Testis (tissue), 3 donors: ENCODE data around the gene CP. TPM values are rescaled to one million over a fixed set of nuclear protein-coding genes. Genes with fewer than 3 reads are reported as not detected.

Experiments used
- DNase-seq: peaks from one replicate; pipeline ENCODE4 v3.0.0-alpha.2; 2019
- H3K27ac ChIP-seq, 2 donors: fragments of 200-600 bp; sonication (generic); one replicate each; pipeline ENCODE4 v1.5.1; 2019
- H3K27me3 ChIP-seq: fragments of 200-600 bp; sonication (generic); one replicate; pipeline ENCODE4 v1.5.1; 2019
- H3K36me3 ChIP-seq: fragments of 200-600 bp; sonication (generic); one replicate; pipeline ENCODE4 v1.5.1; 2017; ENCODE audit warnings: low read depth; ENCODE audit errors: missing control alignments
- H3K4me1 ChIP-seq: fragments of 200-600 bp; sonication (generic); one replicate; pipeline ENCODE4 v1.5.1; 2019
- H3K4me3 ChIP-seq, 2 donors: fragments of 200-600 bp; sonication (generic); one replicate each; pipeline ENCODE4 v1.5.1; 2017 to 2019
- H3K9me3 ChIP-seq: fragments of 200-600 bp; sonication (generic); one replicate; pipeline ENCODE4 v1.5.1; 2017
- CTCF ChIP-seq, 3 experiments: fragments of 450-650 bp in 2 of 3; fragments of 200-600 bp in 1 of 3; sonication (generic) in 1 of 3; IDR thresholded peaks; one replicate each; pipeline ENCODE4 v1.5.1; 2016 to 2019; ENCODE audit warnings: antibody characterized with exemption in 3 of 3, mild to moderate bottlenecking in 2 of 3, moderate library complexity in 1 of 3
- POLR2A ChIP-seq: fragments of 450-650 bp; IDR thresholded peaks from one replicate; pipeline ENCODE4 v1.6.1; 2017; ENCODE audit warnings: antibody characterized with exemption, mild to moderate bottlenecking, moderate library complexity
- WGBS, 2 donors: methylation state at CpG; one replicate each; pipeline ENCODE4 v1.1.5; 2018; 5-methylcytosine and 5-hydroxymethylcytosine counted together
- intact Hi-C: fragments of 100-400 bp; cut with DNase I; formaldehyde crosslinking; loops from one replicate; pipeline ENCODE4 v1.15.1; 2023; ENCODE audit warnings: low total_unique reads
- polyA plus RNA-seq: library from polyadenylated mRNA; stranded (reverse); fragments of 350-450 nt; fragmentation: Illumina TruSeq; extraction: RNeasy Lipid Tissue Mini Kit (QIAGEN cat#74804); gene quantifications from one replicate; pipeline ENCODE4 v1.2.3, GENCODE V29; 2014; ENCODE audit warnings: low read depth, low replicate concordance; ENCODE audit not compliant: insufficient read depth
- total RNA-seq, 2 donors: library from RNA; depleted of rRNA; stranded (reverse); fragments of >200 nt; gene quantifications; one replicate each; pipeline ENCODE4 v1.2.3, GENCODE V29; 2016

The CP gene
- total and polyA plus RNA-seq, 3 donors from 2014 or later, result 6.1 to 13.8 (median 10.3) TPM

DNA sequence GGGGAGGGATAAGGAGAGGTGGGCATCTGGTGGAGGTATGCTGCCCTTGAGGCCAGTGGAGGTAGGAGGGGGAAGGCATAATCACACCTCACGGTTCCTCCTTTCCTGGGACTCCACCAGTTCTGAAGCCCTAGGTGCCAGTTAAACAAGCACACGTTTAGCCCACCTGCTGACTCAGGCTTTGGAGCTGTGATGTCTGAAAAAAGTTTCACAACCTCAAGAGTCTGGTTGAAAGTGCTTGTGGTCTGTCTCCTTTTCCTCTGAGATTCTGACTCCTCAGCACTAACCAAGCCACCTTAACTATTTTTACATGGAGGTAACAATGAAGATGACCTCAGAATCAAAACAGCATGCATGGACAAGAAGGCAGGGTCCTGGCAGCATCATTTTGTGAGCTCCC, 69.2 kb downstream of the CP start:
- Histone ChIP-seq H3K27ac (no peak overlapping the region), H3K36me3 (no peaks in the 10 kb centered on the region), H3K27me3 (no peaks in the 10 kb centered on the region), H3K4me3 (no peak overlapping the region), H3K4me1 (peaks cover 3% of the 10 kb centered on the region), H3K9me3 (no peaks in the 10 kb centered on the region)
- intact Hi-C loops, result no loop called here
- 78 to 85% methylated on average over 2 of the region's 2 CpGs for WGBS, 2 donors
- TF ChIP-seq POLR2A (no peak), CTCF (IDR thresholded peaks at IDR 0.05) (no peak)
- no peak for DNase-seq

DNA sequence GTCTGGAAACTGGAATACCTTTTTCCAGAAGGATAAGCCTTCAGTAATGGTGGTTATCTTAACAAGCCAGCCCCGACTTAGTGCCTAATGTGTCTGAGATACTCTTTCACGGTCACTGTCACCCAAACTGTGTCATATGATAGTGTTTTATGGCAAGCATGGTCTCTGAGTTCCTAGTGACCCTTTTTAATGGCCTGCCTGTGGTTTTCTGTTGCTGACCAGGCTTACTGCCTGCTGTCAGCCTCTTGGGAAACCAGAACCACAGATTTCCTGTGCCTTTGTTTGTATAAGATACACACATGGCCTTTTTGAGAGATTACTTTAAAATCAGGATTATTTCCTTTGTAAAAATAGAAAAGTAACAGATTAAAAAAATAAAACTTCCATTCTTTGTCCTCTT, 69.8 kb downstream of the CP start:
- Histone ChIP-seq H3K4me1 (peaks cover 3% of the 10 kb centered on the region), H3K4me3 (no peak overlapping the region), H3K27ac (no peak overlapping the region), H3K9me3 (no peaks in the 10 kb centered on the region), H3K36me3 (no peaks in the 10 kb centered on the region), H3K27me3 (no peaks in the 10 kb centered on the region)
- TF ChIP-seq CTCF (IDR thresholded peaks at IDR 0.05) (no peak), POLR2A (no peak)
- DNase-seq, result no peak
- 54 to 60% methylated on average over 2 of the region's 2 CpGs for WGBS, 2 donors
- intact Hi-C loops, result no loop called here

- no peak for DNase-seq
- no peaks in the 10 kb centered on the region for H3K27me3 ChIP-seq
- no peak overlapping the region for H3K27ac ChIP-seq
- intact Hi-C loops, result no loop called here
- H3K4me3 ChIP-seq, result no peak overlapping the region
- H3K36me3 ChIP-seq, result no peaks in the 10 kb centered on the region
- peaks cover 3% of the 10 kb centered on the region for H3K4me1 ChIP-seq
- TF ChIP-seq POLR2A (no peak), CTCF (IDR thresholded peaks at IDR 0.05) (no peak)
- H3K9me3 ChIP-seq, result no peaks in the 10 kb centered on the region
- 96 to 97% methylated on average over 6 of the region's 6 CpGs for WGBS, 2 donors
Measured at GRCh38 chr3:149150436-149150835, 71.2 kb downstream of the CP start.

- intact Hi-C loops, result no loop called here
- WGBS, 2 donors, result 77 to 83% methylated on average over 1 of the region's 1 CpG
- Histone ChIP-seq H3K4me1 (no peaks in the 10 kb centered on the region), H3K36me3 (no peaks in the 10 kb centered on the region), H3K9me3 (no peaks in the 10 kb centered on the region), H3K27ac (peak overlapping the region in 1 of 2 donors; percentile 3), H3K27me3 (no peaks in the 10 kb centered on the region), H3K4me3 (no peak overlapping the region)
- no peak for TF ChIP-seq CTCF (IDR thresholded peaks at IDR 0.05)
- no peak for TF ChIP-seq POLR2A
- DNase-seq, result no peak
Measured at GRCh38 chr3:149145974-149146373, 75.7 kb downstream of the CP start.

DNA sequence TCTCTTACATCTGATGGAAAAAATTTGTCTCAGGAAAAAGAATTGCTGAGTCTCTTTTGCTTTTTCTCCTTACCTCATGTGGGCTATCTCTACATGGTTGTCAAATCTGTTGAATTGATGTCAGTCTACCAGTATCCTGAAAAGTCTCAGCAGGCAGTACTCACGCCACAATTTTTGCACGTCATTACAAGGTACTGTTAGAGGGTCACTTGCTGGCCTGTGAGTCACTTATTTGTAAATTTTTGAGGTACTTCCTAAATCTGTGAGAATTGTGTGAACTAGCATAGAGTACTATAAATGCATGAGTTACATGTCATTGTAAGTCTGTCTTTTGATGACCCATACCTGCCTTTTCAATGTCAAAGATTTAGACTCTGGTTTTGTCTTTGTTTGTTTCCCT, 76.3 kb downstream of the CP start:
- 78 to 86% methylated on average over 2 of the region's 2 CpGs for WGBS, 2 donors
- H3K27ac ChIP-seq, result no peak overlapping the region

More for the DNA sequence above, 76.3 kb downstream of the CP start:
- DNase-seq, result no peak
- H3K4me1 ChIP-seq, result no peaks in the 10 kb centered on the region
- no peaks in the 10 kb centered on the region for H3K36me3 ChIP-seq
- no peaks in the 10 kb centered on the region for H3K27me3 ChIP-seq
- TF ChIP-seq POLR2A (no peak), CTCF (IDR thresholded peaks at IDR 0.05) (no peak)
- H3K9me3 ChIP-seq, result no peaks in the 10 kb centered on the region
- intact Hi-C loops, result no loop called here
- H3K4me3 ChIP-seq, result no peak overlapping the region
